Type B pancreatic cell (in vitro differentiated cells): Measurements from ENCODE around the gene SRPRA. TPM values are rescaled to one million over a fixed set of nuclear protein-coding genes. Genes with fewer than 3 reads are reported as not detected.
"Not testable (repeated sequence)": the region's sequence is repeated elsewhere in the genome, so short reads cannot be mapped to it uniquely, and the experiment has no call there.

ENCODE experiments used
- DNase-seq: peaks from one replicate; pipeline ENCODE4 v3.0.0; 2021; ENCODE audit warnings: mixed read lengths; ENCODE audit not compliant: unreplicated experiment; ENCODE audit errors: extremely low spot score
- H3K27ac Mint-ChIP-seq: 2 replicates; pipeline ENCODE4 v1.8.0; 2021; ENCODE audit warnings: mild to moderate bottlenecking, mixed read lengths
- H3K27me3 Mint-ChIP-seq: 2 replicates; pipeline ENCODE4 v1.8.0; 2021; ENCODE audit warnings: mixed read lengths
- H3K36me3 Mint-ChIP-seq: 2 replicates; pipeline ENCODE4 v1.8.0; 2021; ENCODE audit warnings: mixed read lengths
- H3K4me1 Mint-ChIP-seq: one replicate; pipeline ENCODE4 v1.8.0; 2021; ENCODE audit warnings: mixed read lengths; ENCODE audit not compliant: unreplicated experiment
- H3K4me3 Mint-ChIP-seq: 2 replicates; pipeline ENCODE4 v1.8.0; 2021; ENCODE audit warnings: mild to moderate bottlenecking, mixed read lengths
- H3K9me3 Mint-ChIP-seq: 2 replicates; pipeline ENCODE4 v1.8.0; 2021; ENCODE audit warnings: mixed read lengths
- CTCF ChIP-seq: fragments of 200-600 bp; sonication (generic); conservative IDR thresholded peaks from 2 replicates; pipeline ENCODE4 v1.5.0; 2021; ENCODE audit warnings: antibody characterized with exemption, mild to moderate bottlenecking
- total RNA-seq: library from RNA; stranded (reverse); gene quantifications from 2 replicates; pipeline ENCODE4 v1.2.1, GENCODE V29; 2021; ENCODE audit warnings: low replicate concordance

Gene SRPRA
- total RNA-seq, 1 donor from 2014 or later: 76.6 TPM

GRCh38 chr11:126257144-126257543, 11.6 kb downstream of the SRPRA start:
- no peaks in the 10 kb centered on the region for H3K27me3 Mint-ChIP-seq
- TF ChIP-seq CTCF: no peak
- H3K36me3 Mint-ChIP-seq: peaks cover 26% of the 10 kb centered on the region
- H3K9me3 Mint-ChIP-seq: no peaks in the 10 kb centered on the region
- DNase-seq: no peak
- no peak overlapping the region for H3K4me3 Mint-ChIP-seq
- H3K4me1 Mint-ChIP-seq: no peaks in the 10 kb centered on the region
- H3K27ac Mint-ChIP-seq: no peak overlapping the region

GRCh38 chr11:126256216-126256615, 12.5 kb downstream of the SRPRA start:
- Mint-ChIP-seq H3K27me3 (no peaks in the 10 kb centered on the region), H3K4me1 (no peaks in the 10 kb centered on the region), H3K9me3 (no peaks in the 10 kb centered on the region), H3K4me3 (no peak overlapping the region), H3K27ac (no peak overlapping the region), H3K36me3 (peaks cover 24% of the 10 kb centered on the region)
- DNase-seq: no peak
- no peak for TF ChIP-seq CTCF

GRCh38 chr11:126255507-126255906, 13.2 kb downstream of the SRPRA start:
- not testable (repeated sequence) for H3K4me1 Mint-ChIP-seq

GRCh38 chr11:126254819-126255218, 13.9 kb downstream of the SRPRA start:
- no peak for DNase-seq
- TF ChIP-seq CTCF: no peak
- Mint-ChIP-seq H3K4me1 (no peaks in the 10 kb centered on the region), H3K27ac (no peak overlapping the region), H3K27me3 (no peaks in the 10 kb centered on the region), H3K9me3 (no peaks in the 10 kb centered on the region), H3K36me3 (peaks cover 21% of the 10 kb centered on the region), H3K4me3 (no peak overlapping the region)

More at GRCh38 chr11:126255507-126255906, 13.2 kb downstream of the SRPRA start:
- H3K9me3 Mint-ChIP-seq, H3K4me3 Mint-ChIP-seq, DNase-seq, H3K27ac Mint-ChIP-seq, H3K27me3 Mint-ChIP-seq: not testable (repeated sequence)
- peaks cover 18% of the 10 kb centered on the region for H3K36me3 Mint-ChIP-seq

- Mint-ChIP-seq H3K4me1 (no peaks in the 10 kb centered on the region), H3K27me3 (no peaks in the 10 kb centered on the region), H3K9me3 (no peaks in the 10 kb centered on the region), H3K4me3 (no peak overlapping the region), H3K36me3 (peaks cover 25% of the 10 kb centered on the region), H3K27ac (no peak overlapping the region)
- no peak for DNase-seq
- no peak for TF ChIP-seq CTCF
Measured at GRCh38 chr11:126253265-126253664, 15.4 kb downstream of the SRPRA start.

GRCh38 chr11:126246636-126247035, 22.1 kb downstream of the SRPRA start:
- H3K4me3 Mint-ChIP-seq: no peak overlapping the region
- no peak for DNase-seq

More at GRCh38 chr11:126246636-126247035, 22.1 kb downstream of the SRPRA start:
- peaks cover 25% of the 10 kb centered on the region for H3K36me3 Mint-ChIP-seq
- no peaks in the 10 kb centered on the region for H3K27me3 Mint-ChIP-seq
- H3K27ac Mint-ChIP-seq: no peak overlapping the region
- no peaks in the 10 kb centered on the region for H3K4me1 Mint-ChIP-seq
- H3K9me3 Mint-ChIP-seq: no peaks in the 10 kb centered on the region
- no peak for TF ChIP-seq CTCF
